CD4-positive, alpha-beta T cell (primary cell): ENCODE results near the gene SYPL2. TPM values are rescaled to one million over a fixed set of nuclear protein-coding genes. Genes with fewer than 3 reads are reported as not detected.

Experiments
- ATAC-seq: fragments of 200-7000 bp; cut with Tn5 transposase; one replicate; pipeline ENCODE4 v1.10.0; 2022; ENCODE audit warnings: mild to moderate bottlenecking; ENCODE audit not compliant: poor library complexity
- CTCF ChIA-PET: fragments of 350-600 bp; sonication (Branson Sonifier 250); formaldehyde crosslinking; loops from one replicate; lab custom pipeline; 2021; ENCODE audit warnings: antibody characterized with exemption, inconsistent platforms; lab: Charles Lee
- POLR2A ChIA-PET: fragments of 350-600 bp; sonication (Branson Sonifier 250); formaldehyde crosslinking; loops from one replicate; lab custom pipeline; 2021; ENCODE audit warnings: antibody characterized with exemption, inconsistent platforms; lab: Charles Lee
- DNase-seq, 14 experiments: peaks; one replicate each; pipeline ENCODE4 v3.0.0-alpha.2; 2013 to 2020; ENCODE audit warnings: mixed read lengths in 2 of 14
- H3K27ac ChIP-seq, 2 donors: one replicate each; pipeline versions ENCODE4 v1.5.1 to v1.7.0; 2013; ENCODE audit warnings: low read length in 2 of 2, low read depth in 1 of 2, mild to moderate bottlenecking in 1 of 2
- H3K27me3 ChIP-seq, 2 experiments: 1 replicate in 1 of 2; 2 replicates in 1 of 2; pipeline versions ENCODE4 v1.6.1 to v1.7.0; 2013; ENCODE audit warnings: low read length in 2 of 2, control low read depth in 1 of 2, mild to moderate bottlenecking in 1 of 2, moderate library complexity in 1 of 2; ENCODE audit not compliant: insufficient read depth in 2 of 2, control insufficient read depth in 1 of 2
- H3K36me3 ChIP-seq: one replicate; pipeline ENCODE4 v1.6.1; 2013; ENCODE audit warnings: low read length, control low read depth; ENCODE audit not compliant: insufficient read depth
- H3K4me1 ChIP-seq: one replicate; pipeline ENCODE4 v1.6.1; 2013; ENCODE audit warnings: low read length, control low read depth; ENCODE audit not compliant: insufficient read depth
- H3K4me3 ChIP-seq: one replicate; pipeline ENCODE4 v1.5.1; 2013; ENCODE audit warnings: mild to moderate bottlenecking, low read length, moderate library complexity
- H3K9me3 ChIP-seq, 2 experiments: 1 replicate in 1 of 2; 2 replicates in 1 of 2; pipeline versions ENCODE4 v1.6.1 to v1.7.0; 2013; ENCODE audit warnings: low read length in 2 of 2, mild to moderate bottlenecking in 2 of 2, control low read depth in 1 of 2, moderate library complexity in 1 of 2; ENCODE audit not compliant: control insufficient read depth in 1 of 2, insufficient read depth in 1 of 2
- H3K27ac Mint-ChIP-seq: one replicate; pipeline ENCODE4 v1.8.0; 2020; ENCODE audit warnings: mixed read lengths
- H3K27me3 Mint-ChIP-seq: one replicate; pipeline ENCODE4 v1.8.0; 2021; ENCODE audit warnings: mixed read lengths
- H3K36me3 Mint-ChIP-seq: one replicate; pipeline ENCODE4 v1.8.0; 2021; ENCODE audit warnings: low read depth, mixed read lengths
- H3K4me1 Mint-ChIP-seq: one replicate; pipeline ENCODE4 v1.8.0; 2021; ENCODE audit warnings: low read depth, mixed read lengths
- H3K4me3 Mint-ChIP-seq: one replicate; pipeline ENCODE4 v1.8.0; 2020; ENCODE audit warnings: mild to moderate bottlenecking, mixed read lengths
- H3K9me3 Mint-ChIP-seq: one replicate; pipeline ENCODE4 v1.8.0; 2020; ENCODE audit warnings: mixed read lengths
- CTCF ChIP-seq: fragments of 200-600 bp; IDR thresholded peaks from one replicate; pipeline ENCODE4 v1.8.0; 2022; ENCODE audit warnings: antibody characterized with exemption, mild to moderate bottlenecking
- intact Hi-C, 2 experiments: fragments of 100-400 bp; cut with DNase I in 1 of 2; cut with micrococcal nuclease in 1 of 2; formaldehyde crosslinking; loops; one replicate each; pipeline versions ENCODE4 v1.15.1 to v1.9.0; 2023 to 2025; cut with DNase I, micrococcal nuclease
- total RNA-seq, 174 experiments: library from RNA in 2 of 174; stranded (reverse) in 2 of 174; gene quantifications; one replicate each; pipeline ENCODE4 v1.2.3 and lab custom pipeline; 2021 to 2026

The SYPL2 gene
- total RNA-seq, 2 experiments from 2014 or later, result not detected

GRCh38 chr1:109466125-109466451, 258 bp upstream of the SYPL2 start:
- POLR2A ChIA-PET, result interaction anchor here (0.7 kb wide), 1 partner anchor 83 kb away, joined by 3 read pairs; no protein-coding TSS in a partner anchor
- no peak for DNase-seq
- H3K36me3 ChIP-seq, result no peaks in the 10 kb centered on the region

GRCh38 chr1:109467301-109467777, 993 bp downstream of the SYPL2 start:
- H3K9me3 ChIP-seq, result peaks cover 0 to 8% of the 10 kb centered on the region in 2 experiments
- no peak for DNase-seq
- ChIA-PET POLR2A (interaction anchor here (0.8 kb wide), 1 partner anchor 42 kb away, joined by 3 read pairs; no protein-coding TSS in a partner anchor), CTCF (no interaction called here)
- Mint-ChIP-seq H3K27me3 (peaks cover 86% of the 10 kb centered on the region), H3K4me3 (peak overlapping the region; percentile 56), H3K27ac (no peak overlapping the region), H3K36me3 (no peaks in the 10 kb centered on the region), H3K4me1 (peaks cover 15% of the 10 kb centered on the region), H3K9me3 (no peaks in the 10 kb centered on the region)
- ATAC-seq, result no peak
- H3K27me3 ChIP-seq, result peaks cover 57 to 79% of the 10 kb centered on the region in 2 experiments
- H3K27ac ChIP-seq, result no peak overlapping the region
- H3K4me1 ChIP-seq, result peaks cover 17% of the 10 kb centered on the region
- no peak for TF ChIP-seq CTCF
- no peaks in the 10 kb centered on the region for H3K36me3 ChIP-seq
- intact Hi-C loops, result no loop called here
- no peak overlapping the region for H3K4me3 ChIP-seq

More at GRCh38 chr1:109466125-109466451, 258 bp upstream of the SYPL2 start:
- Mint-ChIP-seq H3K27ac (no peak overlapping the region), H3K4me1 (peaks cover 15% of the 10 kb centered on the region), H3K4me3 (peak overlapping the region; percentile 86), H3K9me3 (no peaks in the 10 kb centered on the region), H3K27me3 (peaks cover 87% of the 10 kb centered on the region), H3K36me3 (no peaks in the 10 kb centered on the region)
- ATAC-seq, result no peak
- no peak for TF ChIP-seq CTCF
- no peak overlapping the region for H3K27ac ChIP-seq
- peaks cover 17% of the 10 kb centered on the region for H3K4me1 ChIP-seq
- intact Hi-C loops, result no loop called here
- H3K4me3 ChIP-seq, result peak overlapping the region; percentile 43
- peaks cover 56 to 69% of the 10 kb centered on the region in 2 experiments for H3K27me3 ChIP-seq
- CTCF ChIA-PET, result no interaction called here
- peaks cover 0 to 8% of the 10 kb centered on the region in 2 experiments for H3K9me3 ChIP-seq

- intact Hi-C loops, result no loop called here
- Mint-ChIP-seq H3K4me1 (peaks cover 15% of the 10 kb centered on the region), H3K27ac (no peak overlapping the region), H3K36me3 (no peaks in the 10 kb centered on the region), H3K9me3 (no peaks in the 10 kb centered on the region), H3K27me3 (peaks cover 86% of the 10 kb centered on the region), H3K4me3 (peak overlapping the region; percentile 40)
- DNase-seq, result no peak
- no peaks in the 10 kb centered on the region for H3K36me3 ChIP-seq
- no peak overlapping the region for H3K4me3 ChIP-seq
- H3K4me1 ChIP-seq, result peaks cover 17% of the 10 kb centered on the region
- peaks cover 0 to 8% of the 10 kb centered on the region in 2 experiments for H3K9me3 ChIP-seq
- ATAC-seq, result no peak
- no peak overlapping the region for H3K27ac ChIP-seq
- ChIA-PET CTCF (interaction anchor here (0.6 kb wide), 1 partner anchor 223 kb away, joined by 3 read pairs; no protein-coding TSS in a partner anchor), POLR2A (interaction anchor here (0.8 to 1.4 kb wide), 3 partner anchors 16 to 43 kb away, joined by 3 read pairs; partner anchors contain the start of gene ATXN7L2)
- TF ChIP-seq CTCF, result no peak
- H3K27me3 ChIP-seq, result peaks cover 62 to 86% of the 10 kb centered on the region in 2 experiments
Measured at GRCh38 chr1:109468061-109468460, 1.7 kb downstream of the SYPL2 start.
